Effector CD8-positive, alpha-beta T cell (primary cell): Measurements from ENCODE around the gene CIDEA.
"Not testable (repeated sequence)": the region's sequence is repeated elsewhere in the genome, so short reads cannot be mapped to it uniquely, and the experiment has no call there.

ENCODE experiments used
- DNase-seq: peaks from one replicate; lab custom pipeline; 2025; lab: John Stamatoyannopoulos, UW
- total RNA-seq, 4 experiments: gene quantifications; one replicate each; lab custom pipeline; 2026; lab: John Stamatoyannopoulos, UW

CIDEA gene, protein sequence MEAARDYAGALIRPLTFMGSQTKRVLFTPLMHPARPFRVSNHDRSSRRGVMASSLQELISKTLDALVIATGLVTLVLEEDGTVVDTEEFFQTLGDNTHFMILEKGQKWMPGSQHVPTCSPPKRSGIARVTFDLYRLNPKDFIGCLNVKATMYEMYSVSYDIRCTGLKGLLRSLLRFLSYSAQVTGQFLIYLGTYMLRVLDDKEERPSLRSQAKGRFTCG
- 0 reads per million in 4 experiments for total RNA-seq

DNA sequence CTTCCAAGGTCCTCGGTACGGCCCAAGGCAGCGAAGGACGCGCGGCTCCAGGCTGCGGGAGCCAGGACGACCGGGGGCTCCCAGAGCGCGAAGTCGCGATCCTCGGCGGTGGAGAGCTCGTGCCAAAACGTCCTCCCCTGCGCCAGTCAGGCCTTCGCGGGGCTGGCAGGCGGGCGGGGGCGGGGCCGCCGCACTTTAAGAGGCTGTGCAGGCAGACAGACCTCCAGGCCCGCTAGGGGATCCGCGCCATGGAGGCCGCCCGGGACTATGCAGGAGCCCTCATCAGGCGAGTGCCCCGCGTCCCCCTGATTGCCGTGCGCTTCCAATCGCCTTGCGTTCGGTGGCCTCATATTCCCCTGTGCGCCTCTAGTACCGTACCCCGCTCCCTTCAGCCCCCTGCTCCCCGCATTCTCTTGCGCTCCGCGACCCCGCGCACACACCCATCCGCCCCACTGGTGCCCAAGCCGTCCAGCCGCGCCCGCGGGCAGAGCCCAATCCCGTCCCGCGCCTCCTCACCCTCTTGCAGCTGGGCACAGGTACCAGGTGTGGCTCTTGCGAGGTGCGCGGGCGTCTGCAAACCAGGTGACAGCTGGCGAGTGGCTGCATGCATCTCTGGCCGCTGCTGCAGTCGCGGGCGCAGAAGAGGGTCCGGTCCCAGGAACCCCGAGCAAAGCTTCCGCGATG, at the start of gene CIDEA:
TSS of gene CIDEA (plus strand) at position 226 of the 684 bp plus-strand sequence. CDS start at position 249, 23 bp downstream.
- no peak for DNase-seq

DNA sequence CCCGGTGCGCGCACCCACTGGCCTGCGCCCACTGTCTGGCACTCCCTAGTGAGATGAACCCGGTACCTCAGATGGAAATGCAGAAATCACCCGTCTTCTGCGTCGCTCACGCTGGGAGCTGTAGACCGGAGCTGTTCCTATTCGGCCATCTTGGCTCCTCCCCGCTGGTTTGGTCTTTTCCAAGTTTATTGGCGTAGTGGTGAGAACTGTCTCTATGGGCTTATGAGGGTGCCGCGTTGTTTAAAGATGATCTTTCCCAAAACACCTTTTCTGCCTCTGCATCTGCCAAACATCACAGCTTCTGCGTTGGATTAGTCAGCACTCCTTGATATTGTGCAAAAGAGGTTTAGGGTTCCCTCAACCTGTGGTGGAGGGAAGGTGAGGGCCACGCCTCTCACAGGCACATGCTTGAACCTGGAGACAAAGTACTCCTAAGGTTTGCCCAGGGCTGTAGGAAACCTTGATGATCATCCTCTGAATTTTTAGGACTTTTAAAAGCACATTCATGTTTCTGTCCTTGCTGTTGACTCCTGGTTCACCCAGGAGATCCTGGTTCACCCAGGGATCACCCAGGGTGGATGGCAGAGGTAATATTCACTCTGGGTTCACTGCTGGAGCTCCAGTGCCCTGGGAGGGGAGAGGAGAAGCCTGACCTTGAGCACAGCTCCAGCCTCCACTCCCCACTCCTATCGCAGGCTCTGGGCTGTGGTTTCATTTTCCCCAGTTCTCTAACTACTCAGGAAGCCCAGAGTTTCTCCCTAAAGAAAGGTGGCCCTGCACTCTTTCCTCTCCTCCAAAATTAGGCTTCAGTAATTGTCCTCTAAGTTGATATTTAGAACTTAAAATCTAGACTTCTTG, 45.6 kb upstream of the CIDEA start:
- DNase-seq = not testable (repeated sequence)

DNA sequence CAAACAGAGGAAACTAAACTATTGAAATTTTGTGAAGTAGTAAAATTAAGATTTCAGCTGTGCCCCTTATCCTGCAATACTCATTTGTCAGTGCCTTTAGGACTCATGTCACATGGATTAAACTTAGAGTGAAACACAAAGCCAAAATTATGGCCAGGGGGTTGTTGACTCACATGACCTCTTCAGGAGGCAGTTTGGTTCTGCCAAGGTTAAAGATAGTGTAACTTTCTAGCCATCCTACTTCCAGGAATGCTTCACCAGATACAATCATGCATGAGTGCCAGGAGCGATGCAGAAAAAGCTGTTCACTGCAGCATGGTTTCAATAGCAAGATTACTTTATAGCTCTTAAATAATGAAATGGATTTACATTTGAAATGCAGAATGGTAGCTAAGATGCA, 41.9 kb upstream of the CIDEA start:
- DNase-seq = not testable (repeated sequence)

DNA sequence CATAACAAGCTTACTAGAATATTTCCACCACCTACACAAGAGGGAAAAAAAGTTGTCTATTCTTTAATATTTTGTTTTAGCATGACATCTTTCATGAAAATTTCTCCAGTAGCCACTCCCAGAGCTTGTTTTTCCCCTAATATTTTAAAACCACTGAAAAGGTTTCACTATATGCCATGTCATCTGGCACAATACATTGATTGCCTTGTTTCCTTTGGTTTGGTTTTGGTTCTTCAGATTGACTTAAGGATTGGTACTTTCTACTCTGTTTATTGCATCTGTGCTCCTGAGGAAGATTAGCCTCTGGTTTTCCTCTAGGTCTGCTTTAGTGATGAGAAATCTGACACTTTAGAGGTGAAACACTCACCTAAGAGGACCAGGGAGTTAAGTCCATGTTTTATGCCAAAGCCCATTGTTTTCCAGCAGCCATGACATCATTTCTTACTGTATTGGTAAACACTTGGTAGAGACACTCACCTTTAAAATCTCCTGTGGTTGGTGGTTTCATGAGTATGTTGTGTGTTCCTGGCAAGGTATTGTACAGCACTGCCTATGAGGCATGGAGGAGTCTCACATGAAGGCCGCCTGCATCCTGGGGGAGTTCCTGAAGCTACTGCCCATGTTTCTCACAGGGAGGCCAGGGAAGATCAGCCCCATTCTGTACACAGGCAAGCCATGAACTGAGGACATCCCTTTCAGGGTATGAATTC, 39.7 kb upstream of the CIDEA start:
- not testable (repeated sequence) for DNase-seq

DNA sequence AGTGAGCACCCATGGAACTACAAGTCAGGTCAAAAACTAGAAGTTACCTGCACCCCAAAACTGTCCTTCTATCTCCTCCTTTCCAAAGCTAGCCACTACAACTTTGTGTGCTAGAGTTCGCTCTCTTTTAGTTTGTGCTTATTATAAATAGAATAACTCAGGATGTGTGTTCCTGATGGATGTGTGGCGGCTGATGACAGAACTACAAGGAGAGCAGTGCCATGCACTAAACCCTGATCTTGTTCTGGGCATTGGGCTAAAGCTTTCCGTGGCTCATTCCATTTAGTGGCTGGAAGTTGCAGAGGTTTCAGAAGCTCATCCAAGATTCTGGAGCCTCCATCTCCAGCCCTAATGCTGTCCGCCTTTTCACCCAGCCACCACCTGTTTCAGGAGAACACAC, 37.7 kb upstream of the CIDEA start:
- not testable (repeated sequence) for DNase-seq

DNA sequence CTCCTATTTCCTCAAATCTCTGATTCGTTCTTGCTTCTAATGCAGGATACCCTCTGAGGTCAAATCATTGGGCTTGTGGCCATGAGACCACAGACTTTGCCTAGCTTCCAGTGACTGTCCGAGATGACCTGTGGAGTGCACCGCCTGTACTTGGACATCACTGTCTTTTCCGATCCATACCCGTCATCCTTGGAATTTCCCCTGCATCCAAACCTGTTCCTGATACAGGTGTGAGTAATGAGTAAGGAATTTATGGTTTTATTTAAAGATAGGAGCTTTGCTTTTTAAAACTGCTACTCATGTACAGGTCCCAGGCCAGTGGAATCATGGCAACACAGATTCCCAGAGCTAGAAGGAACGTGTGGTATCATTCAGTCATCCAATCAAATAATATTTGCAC, 35.6 kb upstream of the CIDEA start:
- DNase-seq = not testable (repeated sequence)

DNA sequence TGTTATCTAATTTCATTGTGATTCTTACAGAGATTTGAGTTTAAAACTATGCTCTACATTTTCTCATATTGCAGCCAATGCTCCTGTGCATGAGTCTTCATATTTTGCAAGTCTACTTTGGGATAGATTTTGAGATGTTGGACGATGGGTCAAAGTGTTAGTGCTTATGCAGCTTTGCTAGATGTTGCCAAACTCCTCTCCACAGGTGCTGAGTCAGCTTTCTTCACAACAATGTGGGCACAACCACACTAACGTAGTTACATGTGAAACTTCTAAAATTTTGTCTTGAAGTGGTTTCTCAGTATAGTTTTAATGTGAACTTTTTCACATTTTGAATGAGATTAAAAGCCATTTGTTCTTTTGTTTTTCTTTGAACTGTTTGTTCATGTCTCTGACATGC, 32.1 kb upstream of the CIDEA start:
- DNase-seq = not testable (repeated sequence)

DNA sequence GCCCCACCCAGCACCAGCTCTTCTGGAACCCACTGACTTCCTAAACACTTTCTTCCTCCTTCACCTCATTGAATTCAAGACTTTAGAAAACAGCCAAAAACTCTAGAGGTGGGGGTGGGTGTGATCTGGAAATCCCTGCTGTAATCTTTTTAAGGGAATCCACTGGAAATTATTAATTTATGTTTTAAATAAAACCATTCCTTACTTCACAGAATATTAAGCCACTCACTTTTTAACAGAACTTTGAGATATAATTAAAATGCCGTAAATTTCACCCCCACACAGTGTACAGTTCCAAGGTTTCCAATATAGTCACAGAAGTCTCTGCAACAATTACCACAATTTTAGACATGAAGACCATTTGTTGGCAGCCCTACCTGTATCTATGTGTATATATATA, 30.8 kb upstream of the CIDEA start:
- DNase-seq = not testable (repeated sequence)

DNA sequence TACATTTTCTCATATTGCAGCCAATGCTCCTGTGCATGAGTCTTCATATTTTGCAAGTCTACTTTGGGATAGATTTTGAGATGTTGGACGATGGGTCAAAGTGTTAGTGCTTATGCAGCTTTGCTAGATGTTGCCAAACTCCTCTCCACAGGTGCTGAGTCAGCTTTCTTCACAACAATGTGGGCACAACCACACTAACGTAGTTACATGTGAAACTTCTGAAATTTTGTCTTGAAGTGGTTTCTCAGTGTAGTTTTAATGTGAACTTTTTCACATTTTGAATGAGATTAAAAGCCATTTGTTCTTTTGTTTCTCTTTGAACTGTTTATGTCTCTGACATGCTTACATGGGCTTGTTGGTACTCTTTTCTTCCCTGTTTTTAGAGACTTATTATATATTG, 27.4 kb upstream of the CIDEA start:
- DNase-seq = not testable (repeated sequence)

DNA sequence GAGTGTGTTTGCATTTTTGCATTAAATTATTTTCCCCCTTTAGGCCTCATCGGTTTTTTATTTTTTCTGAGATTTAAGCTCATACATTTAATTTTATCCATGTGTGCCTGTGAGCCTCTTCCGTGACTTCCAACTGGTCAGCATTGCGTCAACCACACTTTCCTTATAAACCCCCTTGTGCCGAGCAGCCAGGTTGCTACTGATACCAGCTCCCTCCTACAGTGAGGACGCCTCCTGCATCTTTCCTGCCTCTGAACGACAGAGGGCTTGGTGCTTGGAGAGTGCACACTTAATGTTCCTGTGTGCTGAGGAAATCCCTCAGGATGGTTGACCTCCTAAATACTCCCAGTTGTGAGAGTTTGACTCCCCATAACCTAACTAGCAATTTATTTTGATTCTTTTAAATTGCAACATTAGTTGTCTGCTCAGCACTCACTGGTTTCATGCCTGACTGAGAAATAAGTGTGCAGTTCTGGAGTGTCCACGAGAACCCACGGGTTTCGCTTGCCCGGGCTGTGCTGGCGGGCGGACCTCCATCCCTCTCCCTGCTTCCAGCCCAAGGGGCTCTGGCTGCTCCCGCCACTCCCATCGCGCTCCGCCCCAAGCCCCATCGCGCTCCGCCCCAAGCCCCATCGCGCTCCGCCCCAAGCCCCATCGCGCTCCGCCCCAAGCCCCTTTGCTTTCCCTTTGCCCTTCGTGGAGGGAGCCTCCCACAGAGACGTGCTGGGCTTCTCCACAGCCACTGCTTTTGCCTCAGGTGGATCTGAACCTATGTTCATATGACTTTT, 26.6 kb upstream of the CIDEA start:
- not testable (repeated sequence) for DNase-seq

DNA sequence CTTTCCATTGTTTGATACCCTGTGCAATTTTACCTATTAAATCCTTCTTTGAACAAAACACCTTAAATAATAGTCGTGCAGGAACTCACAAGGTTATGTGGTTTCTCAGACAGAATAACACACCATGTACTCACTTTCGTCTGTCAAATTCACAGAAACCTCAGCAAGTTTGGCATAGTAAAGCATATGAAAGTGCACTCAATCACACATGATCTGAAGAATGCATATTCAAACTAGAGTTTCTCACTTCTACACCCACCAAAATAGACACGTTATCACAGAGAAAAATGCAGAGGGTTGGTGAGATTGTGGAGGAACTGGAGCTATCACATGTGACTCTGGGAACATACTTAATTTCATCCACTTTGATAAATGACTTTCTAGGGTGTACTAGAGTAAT, 25.9 kb upstream of the CIDEA start:
- not testable (repeated sequence) for DNase-seq

DNA sequence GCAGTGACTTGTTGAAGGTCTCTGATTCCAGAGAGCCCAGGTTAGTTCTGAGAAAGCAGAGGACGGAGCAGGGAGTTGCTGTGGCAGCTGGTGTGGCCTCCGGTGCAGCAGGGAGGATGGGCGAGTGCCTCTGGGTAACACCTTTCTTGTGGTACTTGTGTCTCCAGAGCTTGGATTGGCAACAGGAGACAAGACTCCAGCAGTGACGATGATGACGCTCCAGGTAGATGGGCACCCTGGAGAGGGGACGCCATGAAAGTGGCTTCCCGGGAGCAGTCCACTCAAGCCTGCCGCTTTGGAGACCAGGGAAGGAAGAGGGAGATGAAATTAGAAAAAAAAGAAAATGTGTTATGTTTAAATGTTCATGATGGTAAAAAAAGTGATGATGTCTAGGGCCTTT, 23.6 kb upstream of the CIDEA start:
- DNase-seq = not testable (repeated sequence)

DNA sequence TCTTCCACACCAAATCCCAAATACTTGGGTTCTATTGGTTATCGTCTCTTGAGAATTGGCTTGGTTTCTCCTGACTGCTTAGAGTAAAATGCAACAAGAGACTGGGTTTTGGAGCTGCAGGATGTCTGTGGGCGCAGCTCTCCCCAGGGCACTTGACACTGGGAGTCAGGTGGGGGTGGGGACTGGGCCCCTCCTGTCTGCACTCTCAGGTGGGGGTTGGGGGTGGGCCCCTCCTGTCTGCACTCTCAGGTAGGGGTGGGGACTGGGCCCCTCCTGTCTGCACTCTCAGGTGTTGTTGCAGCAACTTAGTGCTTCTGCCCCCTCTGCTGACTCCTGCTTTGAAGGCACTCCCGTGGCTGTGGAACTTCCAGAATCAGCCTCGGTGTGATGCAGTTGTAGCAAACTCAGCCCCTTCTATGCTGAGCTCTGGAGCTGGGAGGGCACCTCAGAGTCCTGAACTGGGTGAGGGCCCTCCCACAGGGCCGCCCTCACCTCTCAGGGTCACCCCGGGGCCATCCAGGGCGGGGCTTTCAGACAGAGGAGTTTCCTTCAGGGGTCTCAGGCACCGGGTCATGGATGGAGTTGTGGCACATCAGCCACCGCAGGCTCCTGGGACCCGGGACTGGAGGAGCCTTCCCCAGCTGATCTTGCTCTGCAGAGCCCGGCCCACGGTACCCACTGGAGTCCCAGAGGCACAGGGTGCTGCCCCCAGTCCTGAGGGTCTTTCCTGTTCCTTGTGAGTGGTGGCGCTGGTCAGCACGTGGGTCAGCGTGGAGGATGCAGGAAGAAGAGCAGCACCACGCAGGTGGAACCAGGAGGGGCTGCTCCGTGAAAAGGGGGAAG, 22.9 kb upstream of the CIDEA start:
- DNase-seq = no peak

DNA sequence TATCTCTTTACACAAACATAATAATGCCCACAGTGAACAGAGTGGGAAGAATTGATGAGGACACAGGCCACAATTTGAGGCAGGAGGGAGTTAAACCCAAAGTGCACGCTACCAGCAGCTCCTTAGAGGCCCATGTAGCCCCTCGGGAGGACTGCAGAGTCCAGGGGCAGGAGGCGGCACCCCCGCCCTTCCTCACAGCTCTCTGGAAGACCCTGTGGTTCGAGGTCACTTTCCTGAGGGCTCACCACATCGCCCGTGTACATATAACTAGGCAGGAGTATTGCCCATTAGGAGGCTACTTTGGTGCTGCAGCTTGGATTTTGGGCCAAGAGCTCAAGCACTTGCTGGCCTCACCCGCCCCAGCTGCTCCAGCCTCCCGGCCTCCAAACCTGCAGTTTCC, 22.2 kb upstream of the CIDEA start:
- DNase-seq = no peak

DNA sequence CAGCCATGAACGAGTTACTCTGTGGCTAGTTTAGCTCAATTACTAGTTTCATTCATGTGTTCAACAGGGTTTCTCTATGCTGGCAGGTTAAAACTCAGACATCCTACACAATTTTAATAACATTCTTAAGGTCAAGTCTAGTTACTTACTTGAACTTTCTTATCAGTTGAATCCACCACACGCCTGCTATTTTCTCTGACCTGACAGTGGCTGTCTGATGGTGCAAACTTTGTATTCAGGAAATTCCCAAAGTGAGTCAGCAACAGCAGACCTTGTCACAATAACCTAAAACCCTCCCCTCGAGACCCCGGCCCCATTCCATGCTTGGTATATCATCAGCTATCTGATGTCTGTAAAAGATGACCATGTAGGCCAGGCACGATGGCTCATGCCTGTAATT, 20.8 kb upstream of the CIDEA start:
- DNase-seq = no peak

DNA sequence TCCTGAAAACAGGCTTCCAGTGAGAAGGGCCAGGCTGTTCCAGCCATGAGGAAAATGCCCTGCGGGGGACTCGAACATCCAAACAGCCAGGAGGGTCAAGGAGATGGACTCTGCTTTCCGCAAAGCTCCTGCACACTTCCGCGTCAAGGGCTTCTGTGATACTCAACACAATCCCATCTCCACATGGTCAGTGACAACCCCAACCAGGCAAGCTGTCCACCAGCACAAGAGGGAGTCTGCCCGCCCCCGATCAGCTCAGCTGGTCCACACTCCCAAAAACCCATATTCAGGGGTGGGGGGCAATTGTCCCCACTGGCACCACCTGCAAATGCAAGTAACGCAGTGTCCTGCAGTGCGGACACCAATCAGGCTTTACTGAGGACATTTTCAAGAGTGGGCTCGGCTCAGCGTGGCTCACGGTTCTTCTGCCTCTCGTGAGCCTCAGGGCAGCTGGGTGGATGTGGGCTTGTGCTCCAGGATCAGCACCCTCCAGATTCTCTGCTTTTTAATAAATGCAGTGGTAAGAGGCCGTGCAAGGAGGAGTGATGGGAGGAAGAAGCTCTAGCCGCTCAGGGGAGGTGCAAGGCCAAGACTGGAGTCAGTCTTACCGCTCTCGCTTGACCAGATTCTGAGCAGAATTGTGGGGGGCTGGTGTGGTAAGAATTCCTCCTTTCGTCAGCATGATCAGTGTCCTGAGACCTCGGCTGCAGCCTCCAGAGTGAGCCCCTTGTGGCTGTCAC, 19.5 kb upstream of the CIDEA start:
- DNase-seq = no peak

DNA sequence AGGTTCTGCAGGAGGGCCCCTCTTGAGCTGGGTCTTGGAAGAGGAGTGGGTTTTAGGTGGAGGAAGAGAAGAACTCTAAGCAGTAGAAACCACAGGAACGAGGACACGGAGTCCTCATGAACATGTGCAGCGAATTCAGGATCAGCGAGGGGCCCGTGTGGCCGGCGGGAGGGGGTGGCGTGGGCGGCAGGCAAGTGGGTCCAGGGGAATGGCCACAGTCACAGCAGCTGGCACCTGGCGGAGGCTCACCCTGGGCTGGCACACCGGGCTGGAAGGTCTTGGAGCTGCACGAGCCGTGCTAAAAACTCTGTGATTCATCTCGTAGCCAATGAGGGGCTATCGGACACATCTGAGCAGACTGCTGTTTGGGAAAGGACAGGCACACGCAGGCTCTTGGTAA, 18.0 kb upstream of the CIDEA start:
- DNase-seq = no peak

DNA sequence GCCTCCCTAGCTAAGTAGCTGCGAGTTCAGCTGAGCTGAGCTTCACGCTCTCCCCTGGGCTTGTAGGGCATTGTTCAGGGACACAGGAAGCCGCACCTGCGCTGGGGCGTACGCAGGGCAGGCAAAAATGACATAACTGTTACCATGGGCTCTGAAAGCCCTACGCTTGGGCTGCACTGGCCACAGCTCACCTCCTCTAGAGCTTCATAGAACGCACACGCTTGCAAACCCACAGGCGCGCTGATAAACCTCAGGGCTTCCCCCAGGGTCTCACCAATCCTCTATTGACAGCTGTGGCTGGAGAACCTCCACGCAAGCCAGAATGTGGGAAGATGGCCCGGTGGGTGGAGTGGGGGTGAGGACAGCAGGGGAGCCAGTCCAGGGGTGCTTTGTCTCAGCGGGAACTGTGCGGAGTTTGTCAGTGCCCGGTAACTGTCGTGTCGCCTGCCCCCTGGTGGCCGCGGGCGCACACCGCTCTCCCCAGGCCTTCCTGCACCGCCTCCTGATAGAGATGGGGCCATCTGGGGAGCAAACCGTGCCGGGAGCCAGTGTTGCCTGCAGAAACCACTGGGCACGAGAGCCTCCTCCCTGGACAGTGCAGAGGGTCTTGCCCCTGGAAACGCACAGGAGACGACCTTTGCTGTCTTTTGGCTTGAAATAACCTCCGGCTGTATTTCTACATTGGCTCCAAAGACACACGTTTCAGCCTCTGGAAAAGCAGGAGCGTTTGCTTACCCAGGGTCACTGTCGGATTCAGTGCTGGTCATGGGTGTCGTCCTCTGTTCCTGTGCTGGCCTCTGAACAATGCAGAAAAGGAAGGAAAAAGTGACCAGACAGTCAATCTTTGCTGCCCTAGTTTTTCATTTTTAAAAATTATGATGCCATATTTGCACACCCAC, 17.0 kb upstream of the CIDEA start:
- DNase-seq = peak; percentile 14
